HG03378 (cell line): ENCODE measurements around the gene TLDC2.
"Not testable (repeated sequence)": the region's sequence is repeated elsewhere in the genome, so short reads cannot be mapped to it uniquely, and the experiment has no call there.

ENCODE experiments used
- ATAC-seq: cut with Tn5 transposase; IDR thresholded peaks from one replicate; pipeline ENCODE4 v1.9.1; 2021; ENCODE audit warnings: mild to moderate bottlenecking, moderate library complexity; ENCODE audit not compliant: unreplicated experiment

The TLDC2 gene

DNA sequence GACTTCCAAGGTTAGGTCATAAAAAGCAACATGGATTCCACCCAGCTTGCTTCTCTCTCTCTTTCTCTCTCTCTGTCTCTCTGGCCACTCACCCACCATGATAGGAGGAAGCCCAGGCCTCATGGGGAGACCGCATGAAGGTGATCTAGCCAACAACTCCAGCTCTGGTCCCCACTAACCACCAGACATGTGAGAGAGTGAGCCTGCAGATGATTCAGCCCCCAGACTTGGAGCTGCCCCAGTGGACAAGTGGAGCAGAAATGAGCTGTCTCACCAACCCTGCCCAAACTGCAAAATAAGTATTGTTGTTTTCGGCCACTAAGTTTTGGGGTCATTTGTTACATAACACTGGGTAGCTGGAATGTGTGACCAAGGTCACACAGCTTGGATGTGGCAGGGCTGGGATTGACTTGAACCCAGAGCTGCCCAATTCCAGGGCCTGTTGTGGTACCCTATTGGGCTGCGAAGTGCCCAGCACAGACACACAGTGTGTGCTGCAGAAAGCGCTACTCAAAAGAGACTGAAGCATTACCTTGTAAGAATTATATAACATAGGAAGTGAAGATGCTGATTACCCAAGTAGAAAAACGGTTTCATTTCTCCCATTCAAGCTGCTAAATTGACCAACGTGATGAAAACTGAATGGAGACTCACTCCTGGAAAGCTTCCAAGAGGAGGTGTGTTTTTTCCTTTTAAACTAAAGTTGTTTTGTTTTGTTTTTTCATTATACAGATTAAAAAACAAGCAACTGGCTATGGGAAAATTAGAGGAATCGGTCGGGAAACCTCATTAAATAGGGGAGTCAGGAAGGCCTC is 9.1 kb upstream of the TLDC2 start:
- ATAC-seq: no peak

DNA sequence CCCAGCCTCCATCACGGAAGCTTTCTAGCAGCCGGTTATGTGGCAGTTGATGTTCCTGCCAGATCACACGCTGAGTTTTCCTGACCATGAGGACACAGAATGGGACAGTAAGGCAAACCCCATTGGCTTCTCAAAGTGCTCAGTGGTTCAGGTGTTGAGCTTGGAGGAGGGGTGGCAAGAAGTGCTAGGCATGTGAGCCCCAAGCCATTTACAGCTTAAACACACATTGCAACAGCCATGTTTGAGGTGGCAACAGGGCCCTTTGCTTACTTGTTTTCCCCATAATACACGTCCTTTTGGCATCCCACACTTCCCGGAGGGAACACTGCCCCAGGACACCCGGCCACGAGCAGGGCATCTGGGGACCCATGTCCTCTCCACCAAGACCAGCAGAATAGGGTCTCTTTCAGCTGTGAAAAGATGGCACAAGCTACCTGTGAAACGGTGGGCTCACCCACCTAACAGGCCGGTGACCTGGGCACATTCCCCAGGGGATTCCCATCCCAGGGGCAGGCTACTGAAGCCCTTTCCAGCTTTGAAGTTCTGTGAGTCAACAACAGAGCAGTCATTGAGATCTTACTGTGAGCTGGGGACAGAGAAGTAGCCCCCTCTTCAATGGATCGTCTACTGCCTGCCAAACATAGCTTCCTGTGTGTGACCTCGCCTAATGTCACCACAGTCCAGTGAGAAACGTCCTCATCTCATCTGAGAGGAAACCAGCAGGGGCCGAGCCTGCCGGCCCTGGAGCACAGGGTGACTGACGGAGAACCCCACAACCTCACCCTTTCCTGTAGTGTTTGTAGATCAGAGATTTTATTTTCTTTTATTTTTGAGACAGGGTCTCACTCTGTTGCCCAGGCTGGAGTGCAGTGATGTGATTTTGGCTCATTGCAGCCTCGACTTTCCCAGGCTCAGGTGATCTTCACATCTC is 4.0 kb upstream of the TLDC2 start:
- no peak for ATAC-seq

DNA sequence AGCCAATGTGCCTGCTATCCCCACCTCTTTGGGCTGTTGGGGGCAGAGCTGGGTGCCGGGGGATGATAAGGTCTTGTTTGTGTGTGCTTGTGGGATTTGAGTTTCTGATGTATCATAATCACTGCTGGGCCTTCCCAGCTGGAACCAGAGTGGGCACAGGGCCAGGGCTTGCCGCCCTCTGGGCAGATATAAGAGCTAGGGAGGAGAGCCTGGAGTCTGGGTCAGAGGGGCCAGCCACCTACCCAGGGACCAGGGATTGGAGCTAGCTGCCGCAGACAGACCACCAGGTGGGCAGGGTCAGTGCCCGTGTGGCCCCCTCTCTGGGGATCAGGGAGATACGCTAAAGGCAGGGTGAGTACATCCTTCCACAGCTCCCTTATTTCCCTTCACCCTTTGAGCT is 3.1 kb upstream of the TLDC2 start:
- ATAC-seq: no peak

DNA sequence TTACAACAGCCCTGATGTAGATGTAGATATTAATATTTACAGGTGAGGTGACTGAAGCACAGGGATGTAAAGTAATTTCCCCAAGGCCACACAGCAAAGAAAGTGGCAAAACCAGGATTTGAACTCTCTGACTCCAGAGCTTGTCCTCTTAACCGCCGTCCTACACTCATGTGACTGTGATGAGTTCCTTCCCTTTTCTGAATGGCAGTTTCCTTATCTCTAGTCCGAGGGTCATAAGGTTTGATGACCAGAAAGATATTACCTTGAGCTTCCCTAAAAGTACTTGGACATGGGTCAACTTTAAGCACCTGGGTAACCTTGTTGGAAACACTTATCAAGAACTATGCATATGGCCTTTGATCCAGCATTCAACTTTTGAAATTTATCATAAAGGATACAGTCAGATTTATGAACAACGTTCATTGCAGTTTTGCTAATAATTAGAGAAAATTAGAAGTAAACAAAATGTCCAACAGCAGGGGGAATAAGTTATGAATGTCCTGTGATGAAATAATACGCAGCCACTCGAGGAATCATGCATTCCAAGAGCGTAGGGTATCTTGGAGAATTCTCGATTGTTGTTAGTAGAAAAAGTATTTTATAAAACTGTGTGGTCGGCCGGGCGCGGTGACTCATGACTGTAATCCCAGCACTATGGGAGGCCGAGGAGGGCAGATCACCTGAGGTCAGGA is 2.3 kb upstream of the TLDC2 start:
- no peak for ATAC-seq

DNA sequence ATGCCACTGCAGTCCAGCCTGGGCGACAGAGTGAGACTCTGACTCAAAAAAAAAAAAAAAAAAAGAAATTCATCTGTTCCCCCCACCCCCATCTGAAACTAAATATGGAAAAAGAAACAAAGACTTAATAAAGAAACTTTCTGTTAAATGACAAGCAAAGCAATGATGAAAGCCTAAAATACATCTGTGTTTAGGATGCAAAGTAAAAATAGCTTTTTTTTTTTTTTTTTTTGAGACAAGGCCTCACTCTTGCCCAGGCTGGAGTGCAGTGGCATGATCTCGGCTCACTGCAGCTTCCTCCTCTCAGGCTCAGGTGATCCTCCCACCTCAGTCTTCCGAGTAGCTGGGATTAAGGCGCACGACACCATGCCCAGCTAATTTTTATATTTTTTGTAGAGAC is 845 bp upstream of the TLDC2 start:
- not testable (repeated sequence) for ATAC-seq

DNA sequence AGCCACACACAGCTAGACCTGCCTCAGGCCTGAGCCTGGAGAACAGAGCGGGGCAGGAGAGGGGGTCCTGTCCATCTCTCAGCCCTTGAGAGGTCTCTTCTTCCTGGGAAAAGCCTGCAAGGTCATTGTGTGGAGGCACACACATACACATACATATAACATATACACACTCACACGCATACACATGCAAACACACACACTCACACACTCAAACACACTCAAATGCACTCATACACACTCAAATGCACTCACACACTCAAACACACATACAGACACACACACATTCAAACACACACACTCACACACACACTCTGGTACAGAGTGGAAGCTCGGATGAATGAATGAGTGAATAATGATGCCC is 515 bp downstream of the TLDC2 start:
- no peak for ATAC-seq

DNA sequence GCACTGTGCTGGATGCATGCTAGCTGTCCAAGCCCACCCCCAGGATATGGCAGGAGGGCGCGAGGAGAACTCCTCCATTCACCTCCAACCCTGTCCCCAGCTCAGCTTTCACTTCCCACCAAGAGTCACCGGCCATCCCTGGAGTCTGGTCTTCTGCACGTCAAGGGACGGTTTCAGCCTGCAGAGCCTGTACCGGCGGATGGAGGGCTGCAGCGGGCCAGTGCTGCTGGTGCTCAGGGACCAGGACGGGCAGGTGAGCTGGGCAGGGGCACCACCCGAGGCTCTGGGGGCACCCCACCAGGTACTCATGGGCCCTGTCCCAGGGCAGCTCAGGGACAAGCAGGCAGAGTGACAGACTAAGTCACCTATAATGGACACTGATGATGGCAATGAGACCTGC is 3.0 kb downstream of the TLDC2 start:
- no peak for ATAC-seq

DNA sequence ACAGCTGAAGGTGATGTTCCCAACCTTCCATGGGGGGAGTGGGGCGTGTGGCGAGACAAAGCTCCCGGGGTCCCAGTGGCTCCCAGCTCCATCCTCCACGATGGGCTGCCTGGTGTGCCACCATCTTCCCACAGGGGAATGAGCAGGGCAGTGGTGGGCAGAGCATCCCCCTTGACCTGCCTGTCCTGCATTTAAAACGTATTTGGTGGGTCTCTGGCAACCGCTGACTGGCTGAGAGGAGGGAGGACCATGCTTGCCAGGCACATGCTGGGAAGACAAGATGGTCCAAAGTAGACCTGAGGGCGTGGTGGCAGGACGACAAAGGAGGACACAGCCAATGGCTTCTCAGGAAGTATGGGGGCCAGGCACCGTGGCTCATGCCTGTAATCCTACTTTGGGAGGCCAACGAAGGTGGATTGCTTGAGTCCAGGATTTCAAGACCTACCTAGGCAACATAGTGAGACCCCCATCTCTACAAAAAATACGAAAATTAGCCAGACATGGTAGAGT is 4.9 kb downstream of the TLDC2 start:
- no peak for ATAC-seq

DNA sequence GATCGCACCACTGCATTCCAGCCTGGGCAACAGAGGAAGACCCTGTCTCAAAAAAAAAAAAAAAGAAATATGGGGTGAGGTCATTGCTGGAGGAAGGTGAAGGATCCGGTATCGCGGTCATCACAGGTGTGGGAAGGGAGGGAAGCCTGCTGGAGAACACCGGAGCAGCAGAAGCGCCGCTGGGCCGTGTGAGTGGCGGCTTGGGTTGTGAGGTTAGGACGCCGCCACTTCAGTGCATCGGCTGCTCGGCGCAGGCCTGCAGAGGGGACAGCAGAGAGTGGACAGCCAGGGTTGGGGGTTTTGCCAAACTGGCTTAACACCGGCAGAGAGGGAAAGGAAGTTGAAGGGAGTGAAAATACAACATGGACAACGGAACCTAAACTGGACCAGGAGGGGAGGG is 5.4 kb downstream of the TLDC2 start:
- ATAC-seq: no peak

DNA sequence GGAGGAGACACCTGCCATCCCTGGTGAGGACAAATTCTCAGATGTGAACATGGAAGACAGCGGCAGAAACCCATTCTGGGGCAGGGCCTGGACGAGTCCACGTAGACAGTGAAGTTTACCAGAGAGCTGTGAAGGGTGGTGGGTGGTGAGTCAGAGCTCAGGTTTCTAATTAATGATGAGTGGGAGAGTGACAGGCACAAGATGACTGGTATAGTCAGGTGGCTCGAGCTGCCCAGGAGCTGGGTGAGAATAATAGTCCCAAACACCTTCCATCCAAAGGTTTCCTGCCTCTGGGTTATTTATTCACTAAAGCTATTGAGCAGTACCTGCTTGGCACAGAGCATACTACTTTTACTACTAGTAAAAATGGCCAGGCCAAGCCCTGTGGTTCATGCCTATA is 6.0 kb downstream of the TLDC2 start:
- no peak for ATAC-seq

DNA sequence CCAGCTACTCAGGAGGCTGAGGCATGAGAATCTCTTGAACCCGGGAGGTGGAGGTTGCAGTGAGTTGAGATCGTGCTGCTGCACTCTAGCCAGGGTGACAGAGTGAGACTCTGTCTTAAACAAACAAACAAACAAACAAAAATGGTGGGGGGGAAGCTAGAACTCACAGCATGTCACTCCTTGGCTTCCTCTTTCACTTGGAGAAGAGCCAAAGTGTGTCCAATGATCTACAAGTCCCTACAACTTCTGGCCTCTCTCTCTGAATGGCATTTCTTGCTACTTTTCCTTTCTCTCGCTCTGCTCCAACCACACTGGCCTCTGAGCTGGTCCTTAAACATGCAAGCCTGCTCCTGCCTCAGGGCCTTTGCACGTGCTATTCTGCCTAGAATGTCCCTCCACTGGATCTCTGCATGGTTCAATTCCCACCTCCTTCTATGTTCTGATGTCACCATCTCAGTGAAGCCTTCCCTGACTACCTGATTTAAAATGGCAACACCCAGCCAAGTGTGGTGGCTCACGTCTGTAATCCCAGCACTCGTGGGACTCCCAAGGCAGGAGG is 8.1 kb downstream of the TLDC2 start:
- ATAC-seq: no peak

DNA sequence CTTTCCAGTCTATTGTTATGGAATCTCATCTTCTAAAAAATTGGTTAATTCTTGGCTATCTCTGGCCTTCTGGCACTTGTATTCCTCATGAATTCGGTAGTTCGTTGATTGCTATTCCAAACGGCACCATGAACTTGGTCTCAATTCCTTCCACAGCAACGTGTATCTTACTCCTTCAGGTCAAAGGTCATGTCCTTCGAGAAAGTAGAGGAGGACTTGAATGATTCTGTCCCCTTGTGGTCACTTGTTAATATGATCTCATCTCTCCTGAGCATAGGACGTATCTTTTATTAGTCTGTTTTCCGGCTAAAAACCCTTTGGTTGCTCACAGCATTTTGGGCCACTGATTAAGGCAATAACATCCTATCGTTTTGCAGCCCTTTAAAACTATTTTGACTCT is 9.4 kb downstream of the TLDC2 start:
- ATAC-seq: no peak

DNA sequence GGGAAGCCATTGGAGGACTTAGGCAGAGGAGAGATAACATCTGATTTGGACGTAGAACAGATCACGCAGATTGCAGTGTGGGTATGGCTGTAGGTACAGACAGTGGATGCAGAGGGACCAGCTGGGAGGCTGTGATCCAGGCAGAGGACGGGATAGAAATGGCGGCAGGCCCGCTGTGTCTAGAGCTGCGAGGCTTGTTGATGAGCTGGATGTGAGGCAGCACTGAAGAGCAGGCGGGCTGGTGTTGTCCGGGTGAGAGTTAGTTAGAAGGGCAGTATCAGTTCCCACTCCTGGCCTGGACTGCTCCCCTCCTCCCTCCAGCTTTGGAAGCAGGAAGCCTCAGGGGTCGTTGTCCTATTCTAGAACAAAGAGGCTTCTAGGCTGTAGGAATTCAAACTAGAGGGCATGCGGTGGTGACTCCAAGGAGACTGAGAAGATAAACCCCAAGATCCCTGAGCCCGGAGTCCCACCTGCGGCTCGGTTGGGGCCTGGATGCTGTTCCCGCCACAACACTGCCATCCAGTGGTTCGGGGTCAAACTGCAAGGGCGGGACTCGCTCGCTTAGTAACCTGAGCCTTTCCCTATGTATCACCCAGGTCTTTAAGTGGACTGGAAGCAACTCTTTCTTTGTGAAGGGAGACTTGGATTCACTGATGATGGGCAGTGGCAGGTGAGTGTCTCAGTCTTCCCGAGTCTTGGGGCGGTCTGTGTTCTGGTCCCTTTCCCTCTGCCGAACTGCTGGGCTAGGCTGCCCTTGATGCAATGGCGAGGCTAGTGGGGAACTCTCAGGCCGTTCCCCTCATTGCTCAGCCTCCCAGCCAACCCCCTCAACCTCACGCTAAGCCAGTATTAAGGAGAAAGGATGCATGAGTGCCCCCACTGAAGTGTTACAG is 11.2 kb downstream of the TLDC2 start:
- peak; percentile 45 for ATAC-seq

DNA sequence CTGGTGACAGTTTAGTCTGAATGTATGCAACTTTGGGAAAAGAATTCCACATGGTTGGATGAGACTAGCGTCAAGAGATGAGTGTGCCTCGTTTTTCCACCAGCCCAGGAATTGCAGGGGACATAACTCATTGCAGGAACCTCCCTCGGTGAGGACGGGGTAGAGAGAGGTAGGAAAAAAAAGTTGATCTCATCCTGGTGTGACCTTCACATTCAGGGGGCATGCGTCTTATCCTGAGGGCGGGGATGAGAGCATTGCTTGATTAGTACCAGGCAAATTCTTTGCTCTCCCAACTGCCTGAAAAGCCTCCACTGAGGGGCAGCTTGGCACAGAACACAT is 11.8 kb downstream of the TLDC2 start:
- no peak for ATAC-seq

DNA sequence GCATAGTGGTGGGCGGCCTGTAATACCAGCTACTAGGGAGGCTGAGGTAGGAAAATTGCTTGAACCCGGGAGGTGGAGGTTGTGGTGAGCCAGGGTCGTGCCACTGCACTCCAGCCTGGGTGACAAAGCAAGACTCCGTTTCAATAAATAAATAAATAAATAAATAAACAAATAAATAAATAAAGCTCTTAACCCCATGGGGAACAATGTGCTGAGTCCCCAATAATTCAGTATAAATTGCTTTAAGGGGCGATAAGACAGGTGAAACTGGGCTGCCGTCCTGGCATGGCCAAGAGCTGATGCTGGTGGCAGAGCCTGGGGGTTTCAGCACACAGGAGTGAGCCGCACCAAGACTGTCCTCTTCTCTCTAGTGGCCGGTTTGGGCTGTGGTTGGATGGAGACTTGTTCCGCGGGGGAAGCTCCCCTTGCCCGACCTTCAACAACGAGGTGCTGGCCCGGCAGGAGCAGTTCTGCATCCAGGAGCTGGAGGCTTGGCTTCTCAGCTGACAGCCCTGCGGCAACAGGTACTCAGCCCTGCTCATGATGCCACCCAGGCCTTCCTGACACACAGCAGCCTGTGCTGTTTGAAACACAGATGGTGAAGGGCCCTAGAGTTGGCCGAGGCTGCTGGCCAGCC is 13.1 kb downstream of the TLDC2 start:
- ATAC-seq: no peak

DNA sequence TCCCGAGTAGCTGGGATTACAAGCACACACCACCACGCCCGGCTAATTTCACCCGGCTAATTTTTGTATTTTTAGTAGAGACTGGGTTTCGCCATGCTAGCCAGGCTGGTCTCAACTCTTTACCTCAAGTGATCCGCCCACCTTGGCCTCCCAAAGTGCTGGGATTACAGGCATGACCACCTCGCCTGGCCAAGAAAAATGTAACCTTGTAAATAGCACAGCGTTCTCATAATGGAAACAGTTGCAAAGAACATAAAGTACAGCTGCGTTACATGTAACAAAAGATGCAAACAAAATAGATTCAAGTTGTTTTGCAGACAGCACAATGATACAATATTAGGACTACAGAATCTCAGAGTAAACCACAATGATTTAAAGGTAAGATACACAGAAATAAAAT is 14.6 kb downstream of the TLDC2 start:
- no peak for ATAC-seq

DNA sequence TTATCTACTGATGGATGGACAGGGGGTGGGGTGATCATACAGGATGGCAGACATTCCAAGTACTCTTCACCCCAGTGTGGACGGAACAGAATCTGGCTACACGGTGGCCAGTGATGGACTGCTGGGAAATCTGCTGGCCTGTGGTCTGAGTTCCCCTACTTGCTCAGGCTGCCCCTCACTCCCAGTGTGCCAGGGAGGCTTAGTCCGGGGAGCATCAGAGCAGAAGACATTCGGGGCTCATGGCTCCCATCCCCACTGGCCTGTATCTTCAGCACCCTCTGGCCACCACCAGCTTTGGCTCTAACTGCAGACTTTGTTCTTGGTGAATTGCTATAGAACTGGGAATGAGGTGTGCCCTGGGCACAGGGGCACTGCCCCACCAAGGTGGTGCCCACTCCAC is 15.3 kb downstream of the TLDC2 start:
- ATAC-seq: no peak

DNA sequence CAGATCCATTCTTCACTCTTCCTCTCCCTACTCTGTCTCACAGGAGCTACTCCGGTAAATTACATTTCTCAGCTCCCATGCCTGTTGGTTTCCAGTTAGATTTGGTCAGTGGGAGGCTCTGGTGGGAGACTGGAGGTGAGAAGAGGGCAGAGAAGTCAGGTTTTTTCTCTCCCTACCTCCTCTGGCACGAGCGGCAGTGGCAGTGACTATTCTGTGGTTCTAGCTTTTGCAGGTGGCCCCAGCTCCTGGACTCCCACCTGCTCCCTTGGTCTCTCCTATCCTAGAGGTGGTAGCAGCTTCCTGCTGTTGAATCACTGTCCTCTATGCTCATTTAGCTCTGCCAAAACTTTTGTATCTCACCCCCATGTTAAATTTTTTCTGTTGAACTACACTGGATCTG is 17.9 kb downstream of the TLDC2 start:
- no peak for ATAC-seq

DNA sequence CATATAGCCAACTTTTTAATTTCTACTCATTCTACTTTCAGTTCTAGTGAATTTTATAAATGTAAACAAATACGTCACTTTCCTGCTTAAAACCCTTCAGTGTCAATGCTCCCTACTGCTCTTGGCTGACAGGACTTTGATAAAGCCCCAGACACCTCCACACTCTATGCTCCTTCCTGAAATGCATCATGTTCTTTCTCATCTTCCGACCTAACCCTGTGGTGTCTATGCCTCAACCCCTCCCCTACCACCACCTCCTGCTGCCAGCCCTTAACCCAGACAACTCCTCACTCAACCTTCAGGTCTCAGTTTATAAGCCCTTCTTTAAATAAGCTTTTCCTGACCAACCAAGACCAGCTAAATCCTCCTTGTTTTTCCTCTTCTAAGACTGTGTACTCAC is 19.1 kb downstream of the TLDC2 start:
- ATAC-seq: no peak

DNA sequence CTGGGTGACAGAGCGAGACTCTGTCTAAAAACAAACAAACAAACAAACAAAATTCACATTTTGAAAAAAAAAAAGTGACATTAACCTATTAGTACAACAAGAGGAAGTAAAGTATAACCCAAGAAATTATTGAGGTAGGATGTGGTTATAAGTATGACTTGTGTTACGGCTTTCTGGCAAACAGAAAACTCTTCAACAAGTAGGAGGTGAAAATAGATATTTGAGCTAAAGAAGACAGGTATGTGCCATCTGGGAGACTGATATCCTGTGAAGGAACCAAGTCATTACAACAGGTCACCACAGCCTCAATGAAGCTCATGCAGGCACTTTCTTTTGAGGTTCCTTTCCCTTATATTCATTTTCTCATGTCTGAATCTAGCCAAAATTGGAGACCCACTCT is 28.8 kb downstream of the TLDC2 start:
- no peak for ATAC-seq
